HepG2 (cell line): ENCODE measurements around the gene VSTM5. TPM values are rescaled to one million over a fixed set of nuclear protein-coding genes. Genes with fewer than 3 reads are reported as not detected.
A peak's percentile ranks its signal among the peaks of the same experiment; 100 is the strongest.

Experiments
- CSRNP1 ChIP-seq: sonication (generic); formaldehyde crosslinking; IDR thresholded peaks from 2 replicates; pipeline ENCODE4 v1.8.1; 2023; ENCODE audit warnings: mild to moderate bottlenecking, missing genetic modification reagents
- JARID2 ChIP-seq: sonication (generic); formaldehyde crosslinking; IDR thresholded peaks from 2 replicates; pipeline ENCODE4 v1.8.1; 2023; ENCODE audit warnings: missing genetic modification reagents, inconsistent platforms; ENCODE audit not compliant: insufficient replicate concordance
- KLF15 ChIP-seq: sonication (generic); formaldehyde crosslinking; IDR thresholded peaks from 2 replicates; pipeline ENCODE4 v1.8.1; 2023; ENCODE audit warnings: borderline replicate concordance, mild to moderate bottlenecking, inconsistent platforms, missing genetic modification reagents, mixed read lengths
- MAF1 ChIP-seq: sonication (generic); formaldehyde crosslinking; IDR thresholded peaks from 2 replicates; pipeline ENCODE4 v1.5.0; 2020; ENCODE audit warnings: missing genetic modification reagents, borderline replicate concordance
- PHF21A ChIP-seq: sonication (generic); formaldehyde crosslinking; IDR thresholded peaks from 2 replicates; pipeline ENCODE4 v1.5.0; 2020; ENCODE audit warnings: mild to moderate bottlenecking, missing genetic modification reagents
- POGZ ChIP-seq: sonication (generic); formaldehyde crosslinking; IDR thresholded peaks from 2 replicates; pipeline ENCODE4 v1.4.0; 2020; ENCODE audit warnings: mild to moderate bottlenecking, missing genetic modification reagents
- TBL1XR1 ChIP-seq: fragments of 150-350 bp; IDR thresholded peaks from 2 replicates; pipeline ENCODE4 v1.6.1; 2014; ENCODE audit warnings: borderline replicate concordance, low read length; ENCODE audit not compliant: partially characterized antibody
- WIZ ChIP-seq: sonication (generic); formaldehyde crosslinking; IDR thresholded peaks from 2 replicates; pipeline ENCODE4 v1.5.1; 2020; ENCODE audit warnings: mild to moderate bottlenecking, missing genetic modification reagents
- ZNF234 ChIP-seq: sonication (generic); formaldehyde crosslinking; conservative IDR thresholded peaks from 2 replicates; pipeline ENCODE4 v1.5.1; 2020; ENCODE audit warnings: mild to moderate bottlenecking, missing genetic modification reagents
- ZNF362 ChIP-seq: sonication (generic); formaldehyde crosslinking; IDR thresholded peaks from 2 replicates; pipeline ENCODE4 v1.4.0; 2020; ENCODE audit warnings: missing genetic modification reagents, mild to moderate bottlenecking, borderline replicate concordance
- ZNF501 ChIP-seq: sonication (generic); formaldehyde crosslinking; IDR thresholded peaks from 2 replicates; pipeline ENCODE4 v1.5.1; 2020; ENCODE audit warnings: mild to moderate bottlenecking, moderate library complexity, missing genetic modification reagents
- ZNF547 ChIP-seq: sonication (generic); formaldehyde crosslinking; IDR thresholded peaks from 2 replicates; pipeline ENCODE4 v1.5.1; 2020; ENCODE audit warnings: mild to moderate bottlenecking, missing genetic modification reagents
- ZNF615 ChIP-seq: sonication (generic); formaldehyde crosslinking; IDR thresholded peaks from 2 replicates; pipeline ENCODE4 v1.5.0; 2020; ENCODE audit warnings: mild to moderate bottlenecking, missing genetic modification reagents, borderline replicate concordance
- ZNF761 ChIP-seq: sonication (generic); formaldehyde crosslinking; conservative IDR thresholded peaks from 2 replicates; pipeline ENCODE4 v1.4.0; 2020; ENCODE audit warnings: mild to moderate bottlenecking, missing genetic modification reagents
- ZNF841 ChIP-seq: sonication (generic); formaldehyde crosslinking; IDR thresholded peaks from 2 replicates; pipeline ENCODE4 v1.8.1; 2023; ENCODE audit warnings: missing genetic modification reagents, borderline replicate concordance
- polyA plus RNA-seq, 8 experiments: library from polyadenylated mRNA; depleted of rRNA in 3 of 8; stranded (reverse) in 7 of 8; unstranded in 1 of 8; fragments of >200 nt; fragmentation: Illumina TruSeq in 4 of 8; extraction: Trizol in 4 of 8; gene quantifications; 2 replicates each; pipeline versions ENCODE4 v1.2.1 to v1.2.3, GENCODE V29; 2011 to 2016; ENCODE audit warnings: low read depth in 4 of 8, missing spikeins in 1 of 8, mixed read lengths in 1 of 8; ENCODE audit not compliant: insufficient read depth in 1 of 8
- total RNA-seq, 5 experiments: library from RNA; depleted of rRNA; stranded (reverse); fragments of >200 nt; fragmentation: Illumina TruSeq; extraction: Trizol; gene quantifications; 2 replicates each; pipeline ENCODE4 v1.2.3, GENCODE V29; 2016; ENCODE audit warnings: low read depth in 1 of 5
- TF ChIP-seq, protein P1 (sequence below): sonication (generic); formaldehyde crosslinking; IDR thresholded peaks from 2 replicates; pipeline ENCODE4 v1.8.0; 2022; ENCODE audit warnings: mild to moderate bottlenecking, missing genetic modification reagents, moderate library complexity
- TF ChIP-seq, protein P2 (sequence below): sonication (generic); formaldehyde crosslinking; conservative IDR thresholded peaks from 2 replicates; pipeline ENCODE4 v1.8.0; 2022; ENCODE audit warnings: mild to moderate bottlenecking, moderate library complexity, missing genetic modification reagents
- TF ChIP-seq, protein P3 (sequence below): sonication (generic); formaldehyde crosslinking; IDR thresholded peaks from 2 replicates; pipeline ENCODE4 v1.4.0; 2020; ENCODE audit warnings: missing genetic modification reagents, borderline replicate concordance

The VSTM5 gene
- total and polyA plus RNA-seq, 2 of the 13 experiments (the other 11 are each of a cell fraction or from before 2014, with no cell fraction given), result not detected

- TF ChIP-seq, protein P1, sequence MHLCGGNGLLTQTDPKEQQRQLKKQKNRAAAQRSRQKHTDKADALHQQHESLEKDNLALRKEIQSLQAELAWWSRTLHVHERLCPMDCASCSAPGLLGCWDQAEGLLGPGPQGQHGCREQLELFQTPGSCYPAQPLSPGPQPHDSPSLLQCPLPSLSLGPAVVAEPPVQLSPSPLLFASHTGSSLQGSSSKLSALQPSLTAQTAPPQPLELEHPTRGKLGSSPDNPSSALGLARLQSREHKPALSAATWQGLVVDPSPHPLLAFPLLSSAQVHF (CRISPR knock-in tag), result no peak
- TF ChIP-seq TBL1XR1 (no peak), ZNF841 (peak; percentile 50; the same call in 1 of the 2 replicates), JARID2 (CRISPR knock-in tag) (no peak), ZNF761 (CRISPR knock-in tag) (0 out of 2 replicates have a peak, but pooled peaks have one; percentile 42), KLF15 (no peak), ZNF615 (CRISPR knock-in tag) (no peak), CSRNP1 (CRISPR knock-in tag) (no peak), ZNF547 (0 out of 2 replicates have a peak, but pooled peaks have one; percentile 33), MAF1 (no peak), ZNF501 (peak; percentile 74), POGZ (CRISPR knock-in tag) (peak; percentile 63), ZNF362 (peak; percentile 55; the same call in 1 of the 2 replicates), WIZ (CRISPR knock-in tag) (peak; percentile 99), ZNF234 (CRISPR knock-in tag) (no peak), PHF21A (CRISPR knock-in tag) (no peak)
- TF ChIP-seq, protein P2, sequence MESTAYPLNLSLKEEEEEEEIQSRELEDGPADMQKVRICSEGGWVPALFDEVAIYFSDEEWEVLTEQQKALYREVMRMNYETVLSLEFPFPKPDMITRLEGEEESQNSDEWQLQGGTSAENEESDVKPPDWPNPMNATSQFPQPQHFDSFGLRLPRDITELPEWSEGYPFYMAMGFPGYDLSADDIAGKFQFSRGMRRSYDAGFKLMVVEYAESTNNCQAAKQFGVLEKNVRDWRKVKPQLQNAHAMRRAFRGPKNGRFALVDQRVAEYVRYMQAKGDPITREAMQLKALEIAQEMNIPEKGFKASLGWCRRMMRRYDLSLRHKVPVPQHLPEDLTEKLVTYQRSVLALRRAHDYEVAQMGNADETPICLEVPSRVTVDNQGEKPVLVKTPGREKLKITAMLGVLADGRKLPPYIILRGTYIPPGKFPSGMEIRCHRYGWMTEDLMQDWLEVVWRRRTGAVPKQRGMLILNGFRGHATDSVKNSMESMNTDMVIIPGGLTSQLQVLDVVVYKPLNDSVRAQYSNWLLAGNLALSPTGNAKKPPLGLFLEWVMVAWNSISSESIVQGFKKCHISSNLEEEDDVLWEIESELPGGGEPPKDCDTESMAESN, result 0 out of 2 replicates have a peak, but pooled peaks have one; percentile 18
- TF ChIP-seq, protein P3, sequence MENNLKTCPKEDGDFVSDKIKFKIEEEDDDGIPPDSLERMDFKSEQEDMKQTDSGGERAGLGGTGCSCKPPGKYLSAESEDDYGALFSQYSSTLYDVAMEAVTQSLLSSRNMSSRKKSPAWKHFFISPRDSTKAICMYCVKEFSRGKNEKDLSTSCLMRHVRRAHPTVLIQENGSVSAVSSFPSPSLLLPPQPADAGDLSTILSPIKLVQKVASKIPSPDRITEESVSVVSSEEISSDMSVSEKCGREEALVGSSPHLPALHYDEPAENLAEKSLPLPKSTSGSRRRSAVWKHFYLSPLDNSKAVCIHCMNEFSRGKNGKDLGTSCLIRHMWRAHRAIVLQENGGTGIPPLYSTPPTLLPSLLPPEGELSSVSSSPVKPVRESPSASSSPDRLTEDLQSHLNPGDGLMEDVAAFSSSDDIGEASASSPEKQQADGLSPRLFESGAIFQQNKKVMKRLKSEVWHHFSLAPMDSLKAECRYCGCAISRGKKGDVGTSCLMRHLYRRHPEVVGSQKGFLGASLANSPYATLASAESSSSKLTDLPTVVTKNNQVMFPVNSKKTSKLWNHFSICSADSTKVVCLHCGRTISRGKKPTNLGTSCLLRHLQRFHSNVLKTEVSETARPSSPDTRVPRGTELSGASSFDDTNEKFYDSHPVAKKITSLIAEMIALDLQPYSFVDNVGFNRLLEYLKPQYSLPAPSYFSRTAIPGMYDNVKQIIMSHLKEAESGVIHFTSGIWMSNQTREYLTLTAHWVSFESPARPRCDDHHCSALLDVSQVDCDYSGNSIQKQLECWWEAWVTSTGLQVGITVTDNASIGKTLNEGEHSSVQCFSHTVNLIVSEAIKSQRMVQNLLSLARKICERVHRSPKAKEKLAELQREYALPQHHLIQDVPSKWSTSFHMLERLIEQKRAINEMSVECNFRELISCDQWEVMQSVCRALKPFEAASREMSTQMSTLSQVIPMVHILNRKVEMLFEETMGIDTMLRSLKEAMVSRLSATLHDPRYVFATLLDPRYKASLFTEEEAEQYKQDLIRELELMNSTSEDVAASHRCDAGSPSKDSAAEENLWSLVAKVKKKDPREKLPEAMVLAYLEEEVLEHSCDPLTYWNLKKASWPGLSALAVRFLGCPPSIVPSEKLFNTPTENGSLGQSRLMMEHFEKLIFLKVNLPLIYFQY (CRISPR knock-in tag), result peak; percentile 80
Measured at GRCh38 chr11:93773045-93773477, 77.4 kb downstream of the VSTM5 start (continued).
